Measurements from ENCODE around the gene RAP1B.
"Not testable (repeated sequence)": the region's sequence is repeated elsewhere in the genome, so short reads cannot be mapped to it uniquely, and the experiment has no call there.

RAP1B gene

GRCh38 chr12:68638171-68638570 lies 27.5 kb downstream of the RAP1B start:
- no peak for DNase-seq

GRCh38 chr12:68638721-68639395 lies 28.2 kb downstream of the RAP1B start:
- no peak for DNase-seq

GRCh38 chr12:68639396-68639767 lies 28.7 kb downstream of the RAP1B start:
- DNase-seq, result no peak

GRCh38 chr12:68641138-68641537 lies 30.4 kb downstream of the RAP1B start:
- DNase-seq, result peak; percentile 29 to 31

GRCh38 chr12:68646484-68646883 lies 35.8 kb downstream of the RAP1B start:
- DNase-seq, result no peak

GRCh38 chr12:68647507-68647906 lies 36.8 kb downstream of the RAP1B start:
- no peak for DNase-seq

GRCh38 chr12:68648179-68648578 lies 37.5 kb downstream of the RAP1B start:
- no peak for DNase-seq

GRCh38 chr12:68665016-68665569 lies 54.4 kb downstream of the RAP1B start:
- no peak for DNase-seq

GRCh38 chr12:68667291-68667690 lies 56.6 kb downstream of the RAP1B start:
- DNase-seq, result no peak

GRCh38 chr12:68667896-68668295 lies 57.2 kb downstream of the RAP1B start:
- no peak for DNase-seq

- no peak for DNase-seq
Observed at GRCh38 chr12:68671179-68671578, 60.5 kb downstream of the RAP1B start.

GRCh38 chr12:68673788-68674187 lies 63.1 kb downstream of the RAP1B start:
- peak in 1 of 2 donors; percentile 17 for DNase-seq

- DNase-seq, result no peak
Observed at GRCh38 chr12:68674376-68674775, 63.7 kb downstream of the RAP1B start.

GRCh38 chr12:68675101-68675842 lies 64.6 kb downstream of the RAP1B start:
- DNase-seq, result peak; percentile 53 to 57

GRCh38 chr12:68676854-68677253 lies 66.2 kb downstream of the RAP1B start:
- not testable (repeated sequence) for DNase-seq

- no peak for DNase-seq
Observed at GRCh38 chr12:68686262-68686594, 75.5 kb downstream of the RAP1B start.

- DNase-seq, result peak; percentile 96 to 98
Observed at GRCh38 chr12:68686595-68687521, 76.2 kb downstream of the RAP1B start, which contains the start of gene NUP107. NUP107 (plus strand) TSS chr12:68686978; CDS start chr12:68687066, 88 bp downstream.

- DNase-seq, result no peak
Observed at GRCh38 chr12:68695454-68695853, 84.8 kb downstream of the RAP1B start.

- no peak for DNase-seq
Observed at GRCh38 chr12:68699486-68699885, 88.8 kb downstream of the RAP1B start.

Measured in activated CD4-positive, alpha-beta T cell treated with anti-CD3 and anti-CD28 coated beads for 4 hours (primary cell).